B cell (primary cell): ENCODE data around the gene ZNF600. TPM values are rescaled to one million over a fixed set of nuclear protein-coding genes. Genes with fewer than 3 reads are reported as not detected.

Source experiments
- ATAC-seq: fragments of 200-7000 bp; cut with Tn5 transposase; one replicate; pipeline ENCODE4 v1.10.0; 2021; ENCODE audit warnings: low read depth, mild to moderate bottlenecking, moderate number of reproducible peaks, moderate library complexity
- CTCF ChIA-PET: fragments of 350-600 bp; sonication (Branson Sonifier 250); formaldehyde crosslinking; loops from one replicate; lab custom pipeline; 2021; ENCODE audit warnings: antibody characterized with exemption, inconsistent platforms; lab: Charles Lee
- POLR2A ChIA-PET: fragments of 350-600 bp; sonication (Branson Sonifier 250); formaldehyde crosslinking; loops from one replicate; lab custom pipeline; 2021; ENCODE audit warnings: antibody characterized with exemption; lab: Charles Lee
- DNase-seq: peaks from one replicate; pipeline ENCODE4 v3.0.0; 2013
- H2AFZ ChIP-seq: 2 replicates; pipeline ENCODE4 v1.6.1; 2012; ENCODE audit warnings: mild to moderate bottlenecking, low read depth, low read length; ENCODE audit not compliant: insufficient read depth, poor library complexity, severe bottlenecking
- H3K27ac ChIP-seq, 2 donors: 1 replicate in 1 of 2; 2 replicates in 1 of 2; pipeline ENCODE4 v1.5.1; 2012 to 2013; ENCODE audit warnings: low read length in 2 of 2, mild to moderate bottlenecking in 2 of 2, moderate library complexity in 1 of 2
- H3K27me3 ChIP-seq, 4 experiments: fragments of 200-600 bp in 1 of 4; sonication (generic) in 1 of 4; replicated peaks in 1 of 4; 1 replicate in 2 of 4; 2 replicates in 2 of 4; pipeline versions ENCODE4 v1.6.1 to v1.7.0; 2013 to 2016; ENCODE audit warnings: low read length in 3 of 4, mild to moderate bottlenecking in 2 of 4, mixed read lengths in 1 of 4, moderate library complexity in 1 of 4; ENCODE audit not compliant: insufficient read depth in 4 of 4, control insufficient read depth in 3 of 4; ENCODE audit errors: control extremely low read depth in 1 of 4
- H3K36me3 ChIP-seq, 2 experiments: replicated peaks in 1 of 2; 1 replicate in 1 of 2; 2 replicates in 1 of 2; pipeline versions ENCODE4 v1.6.1 to v1.7.1; 2013; ENCODE audit warnings: low read length in 1 of 2; ENCODE audit not compliant: insufficient read depth in 2 of 2, control insufficient read depth in 1 of 2; ENCODE audit errors: control extremely low read depth in 1 of 2, extremely low read depth in 1 of 2
- H3K4me1 ChIP-seq, 2 donors: fragments of 200-600 bp in 1 of 2; sonication (generic) in 1 of 2; 1 replicate in 1 of 2; 2 replicates in 1 of 2; pipeline versions ENCODE4 v1.5.1 to v1.6.1; 2013 to 2017; ENCODE audit warnings: low read length in 2 of 2; ENCODE audit not compliant: control insufficient read depth in 2 of 2, insufficient read depth in 2 of 2
- H3K4me2 ChIP-seq: replicated peaks from 2 replicates; pipeline ENCODE3; 2012; ENCODE audit warnings: mild to moderate bottlenecking, low read depth, low read length; ENCODE audit not compliant: poor library complexity, severe bottlenecking
- H3K4me3 ChIP-seq, 5 experiments: fragments of 200-600 bp in 1 of 5; sonication (generic) in 1 of 5; 1 replicate in 3 of 5; 2 replicates in 2 of 5; pipeline versions ENCODE4 v1.5.1 to v1.7.0; 2011 to 2016; ENCODE audit warnings: low read length in 4 of 5, mild to moderate bottlenecking in 4 of 5, low read depth in 2 of 5, control low read depth in 1 of 5, moderate library complexity in 1 of 5; ENCODE audit not compliant: insufficient read depth in 1 of 5; ENCODE audit errors: control extremely low read depth in 1 of 5, extremely low read depth in 1 of 5
- H3K79me2 ChIP-seq: fragments of 200-600 bp; sonication (generic); one replicate; pipeline ENCODE4 v1.6.0; 2016; ENCODE audit warnings: low read length; ENCODE audit not compliant: control insufficient read depth, insufficient read depth
- H3K9ac ChIP-seq: fragments of 200-600 bp; sonication (generic); 2 replicates; pipeline ENCODE4 v1.6.1; 2017; ENCODE audit warnings: mild to moderate bottlenecking, low read length, moderate library complexity
- H3K9me3 ChIP-seq, 3 donors: one replicate each; pipeline versions ENCODE4 v1.6.1 to v1.7.1; 2013; ENCODE audit warnings: low read length in 2 of 3; ENCODE audit not compliant: control insufficient read depth in 2 of 3, insufficient read depth in 1 of 3; ENCODE audit errors: control extremely low read depth in 1 of 3
- H4K20me1 ChIP-seq: 2 replicates; pipeline ENCODE4 v1.6.0; 2012; ENCODE audit warnings: mild to moderate bottlenecking, low read length; ENCODE audit not compliant: insufficient read depth, control insufficient read depth, poor library complexity, severe bottlenecking
- H3K27ac Mint-ChIP-seq: one replicate; pipeline ENCODE4 v1.8.0; 2021; ENCODE audit warnings: mixed read lengths
- H3K27me3 Mint-ChIP-seq: one replicate; pipeline ENCODE4 v1.8.0; 2021; ENCODE audit warnings: mixed read lengths
- H3K4me1 Mint-ChIP-seq: one replicate; pipeline ENCODE4 v1.8.0; 2021; ENCODE audit warnings: mixed read lengths
- H3K4me3 Mint-ChIP-seq: one replicate; pipeline ENCODE4 v1.8.0; 2021; ENCODE audit warnings: mixed read lengths
- H3K9me3 Mint-ChIP-seq: one replicate; pipeline ENCODE4 v1.8.0; 2022; ENCODE audit warnings: mixed read lengths; ENCODE audit not compliant: insufficient read depth
- EZH2 ChIP-seq: IDR thresholded peaks from 2 replicates; pipeline ENCODE4 v1.6.1; 2012; ENCODE audit warnings: borderline replicate concordance, low read depth, mild to moderate bottlenecking, moderate library complexity, low read length; ENCODE audit not compliant: insufficient read depth, poor library complexity, severe bottlenecking
- WGBS: methylation state at CpG from one replicate; pipeline ENCODE4 v1.1.5; 2013; ENCODE audit warnings: missing lambda C conversion rate; ENCODE audit not compliant: insufficient coverage; 5-methylcytosine and 5-hydroxymethylcytosine counted together
- intact Hi-C: fragments of 100-400 bp; cut with micrococcal nuclease; formaldehyde crosslinking; loops from one replicate; pipeline ENCODE4 v1.10.0; 2022
- polyA plus RNA-seq: library from polyadenylated mRNA; depleted of rRNA; stranded (reverse); fragments of >200 nt; gene quantifications from 2 replicates; pipeline ENCODE4 v1.2.3, GENCODE V29; 2012
- total RNA-seq, 2 donors: library from RNA; stranded (reverse); fragments of 120-200 nt in 1 of 2; gene quantifications; 1 replicate in 1 of 2; 2 replicates in 1 of 2; pipeline versions ENCODE4 v1.2.3 to v1.2.4, GENCODE V29; 2013 to 2022
- TF ChIP-seq, protein P1 (sequence below): fragments of 200-600 bp; IDR thresholded peaks from one replicate; pipeline ENCODE4 v1.8.0; 2022; ENCODE audit warnings: antibody characterized with exemption, mild to moderate bottlenecking

Gene ZNF600
- total and polyA plus RNA-seq, 2 donors (not counting 1 experiment from before 2014, with no cell fraction given), result 40.6 to 41.7 TPM

DNA sequence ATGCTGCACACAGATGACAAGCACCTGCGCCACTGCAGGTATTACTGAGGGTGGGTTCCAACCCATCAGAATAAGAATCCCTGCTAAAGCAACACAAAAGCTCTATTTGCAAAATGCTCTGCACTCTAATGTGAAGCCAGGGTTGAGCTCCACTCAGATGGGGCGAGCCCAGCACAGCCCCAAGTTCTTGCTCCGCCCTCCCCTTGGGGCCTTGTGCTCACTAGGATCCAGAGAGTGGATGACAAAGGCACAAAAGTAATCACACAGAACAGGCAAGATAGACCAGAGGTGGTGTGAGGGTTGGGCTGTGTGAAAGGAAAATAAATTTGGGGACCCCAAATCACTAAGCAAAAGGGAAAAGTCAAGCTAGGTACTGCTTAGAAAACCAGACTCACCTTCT, 43.5 kb downstream of the ZNF600 start:
- ATAC-seq, result no peak
- no peak overlapping the region for H2AFZ ChIP-seq
- H4K20me1 ChIP-seq, result no peaks in the 10 kb centered on the region
- H3K4me2 ChIP-seq, result no peak overlapping the region
- POLR2A ChIA-PET, result no interaction called here
- no peak overlapping the region for H3K4me3 ChIP-seq
- no peak overlapping the region for H3K9ac ChIP-seq
- no peak overlapping the region for H3K27ac ChIP-seq
- H3K36me3 ChIP-seq, result no peaks in the 10 kb centered on the region
- no peak for DNase-seq
- H3K9me3 ChIP-seq, result peaks cover 0 to 7% (median 0%) of the 10 kb centered on the region in 3 donors
- no peak overlapping the region for H3K4me3 Mint-ChIP-seq
- H3K4me1 ChIP-seq, result no peaks in the 10 kb centered on the region
- no peaks in the 10 kb centered on the region for H3K79me2 ChIP-seq
- TF ChIP-seq, protein P1, sequence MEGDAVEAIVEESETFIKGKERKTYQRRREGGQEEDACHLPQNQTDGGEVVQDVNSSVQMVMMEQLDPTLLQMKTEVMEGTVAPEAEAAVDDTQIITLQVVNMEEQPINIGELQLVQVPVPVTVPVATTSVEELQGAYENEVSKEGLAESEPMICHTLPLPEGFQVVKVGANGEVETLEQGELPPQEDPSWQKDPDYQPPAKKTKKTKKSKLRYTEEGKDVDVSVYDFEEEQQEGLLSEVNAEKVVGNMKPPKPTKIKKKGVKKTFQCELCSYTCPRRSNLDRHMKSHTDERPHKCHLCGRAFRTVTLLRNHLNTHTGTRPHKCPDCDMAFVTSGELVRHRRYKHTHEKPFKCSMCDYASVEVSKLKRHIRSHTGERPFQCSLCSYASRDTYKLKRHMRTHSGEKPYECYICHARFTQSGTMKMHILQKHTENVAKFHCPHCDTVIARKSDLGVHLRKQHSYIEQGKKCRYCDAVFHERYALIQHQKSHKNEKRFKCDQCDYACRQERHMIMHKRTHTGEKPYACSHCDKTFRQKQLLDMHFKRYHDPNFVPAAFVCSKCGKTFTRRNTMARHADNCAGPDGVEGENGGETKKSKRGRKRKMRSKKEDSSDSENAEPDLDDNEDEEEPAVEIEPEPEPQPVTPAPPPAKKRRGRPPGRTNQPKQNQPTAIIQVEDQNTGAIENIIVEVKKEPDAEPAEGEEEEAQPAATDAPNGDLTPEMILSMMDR, result no peak
- no peak for TF ChIP-seq EZH2
- no peak overlapping the region for H3K27ac Mint-ChIP-seq
- no peaks in the 10 kb centered on the region for H3K9me3 Mint-ChIP-seq
- intact Hi-C loops, result no loop called here
- 92% methylated on average over 3 of the region's 3 CpGs for WGBS
- peaks cover 14% of the 10 kb centered on the region for H3K27me3 Mint-ChIP-seq
- H3K4me1 Mint-ChIP-seq, result no peaks in the 10 kb centered on the region
- no peaks in the 10 kb centered on the region for H3K27me3 ChIP-seq
- CTCF ChIA-PET, result no interaction called here

GRCh38 chr19:52742516-52742915, 44.1 kb downstream of the ZNF600 start:
- no peak overlapping the region for H3K4me3 Mint-ChIP-seq
- 8% methylated on average over 2 of the region's 3 CpGs for WGBS
- H3K4me3 ChIP-seq, result no peak overlapping the region
- no peak overlapping the region for H3K4me2 ChIP-seq
- no peaks in the 10 kb centered on the region for H4K20me1 ChIP-seq
- H3K36me3 ChIP-seq, result no peaks in the 10 kb centered on the region
- no peak overlapping the region for H3K27ac ChIP-seq
- no peak overlapping the region for H3K27ac Mint-ChIP-seq
- peaks cover 0 to 7% (median 0%) of the 10 kb centered on the region in 3 donors for H3K9me3 ChIP-seq
- no peak overlapping the region for H2AFZ ChIP-seq
- POLR2A ChIA-PET, result no interaction called here
- DNase-seq (no peak), ATAC-seq (no peak)
- no peaks in the 10 kb centered on the region for H3K4me1 ChIP-seq
- no peaks in the 10 kb centered on the region for H3K79me2 ChIP-seq
- intact Hi-C loops, result no loop called here
- no peak for TF ChIP-seq EZH2
- TF ChIP-seq, protein P1, result no peak
- no peaks in the 10 kb centered on the region for H3K4me1 Mint-ChIP-seq
- no peaks in the 10 kb centered on the region for H3K9me3 Mint-ChIP-seq
- no peak overlapping the region for H3K9ac ChIP-seq
- CTCF ChIA-PET, result no interaction called here
- peaks cover 14% of the 10 kb centered on the region for H3K27me3 Mint-ChIP-seq
- H3K27me3 ChIP-seq, result no peaks in the 10 kb centered on the region
